Vagina (tissue), 2 donors: Measurements from ENCODE around the gene PLEKHJ1. TPM values are rescaled to one million over a fixed set of nuclear protein-coding genes. Genes with fewer than 3 reads are reported as not detected.

Source experiments
- DNase-seq, 2 donors: peaks; one replicate each; pipeline ENCODE4 v3.0.0-alpha.2; 2017; ENCODE audit errors: extremely low spot score in 2 of 2
- H3K27ac ChIP-seq: fragments of 200-600 bp; sonication (generic); one replicate; pipeline ENCODE4 v1.5.1; 2019
- H3K27me3 ChIP-seq: fragments of 200-600 bp; sonication (generic); one replicate; pipeline ENCODE4 v1.5.1; 2019
- H3K36me3 ChIP-seq, 2 donors: fragments of 200-600 bp; sonication (generic); one replicate each; pipeline ENCODE4 v1.5.1; 2017 to 2019
- H3K4me1 ChIP-seq: fragments of 200-600 bp; sonication (generic); one replicate; pipeline ENCODE4 v1.5.1; 2019
- H3K4me3 ChIP-seq, 2 donors: fragments of 200-600 bp; sonication (generic); 1 replicate in 1 of 2; 2 replicates in 1 of 2; pipeline ENCODE4 v1.5.1; 2016 to 2019
- H3K9me3 ChIP-seq: fragments of 200-600 bp; sonication (generic); one replicate; pipeline ENCODE4 v1.5.1; 2019
- POLR2A ChIP-seq, 2 donors: fragments of 450-650 bp; IDR thresholded peaks; one replicate each; pipeline ENCODE4 v1.6.1; 2017; ENCODE audit warnings: antibody characterized with exemption in 2 of 2, mild to moderate bottlenecking in 2 of 2, moderate library complexity in 2 of 2
- POLR2AphosphoS5 ChIP-seq, 2 donors: sonication (generic); formaldehyde crosslinking; IDR thresholded peaks; one replicate each; pipeline ENCODE4 v1.9.0; 2017; ENCODE audit warnings: antibody characterized with exemption in 2 of 2, mild to moderate bottlenecking in 2 of 2, low read depth in 1 of 2; ENCODE audit not compliant: insufficient read depth in 1 of 2
- intact Hi-C: fragments of 100-400 bp; cut with DNase I; formaldehyde crosslinking; loops from one replicate; pipeline ENCODE4 v1.15.1; 2023
- total RNA-seq: library from RNA; depleted of rRNA; stranded (reverse); fragments of >200 nt; gene quantifications from one replicate; pipeline ENCODE4 v1.2.3, GENCODE V29; 2016
- TF ChIP-seq, protein P1 (sequence below), 3 experiments: fragments of 450-650 bp in 2 of 3; fragments of 200-600 bp in 1 of 3; sonication (generic) in 1 of 3; IDR thresholded peaks; one replicate each; pipeline ENCODE4 v1.5.1; 2017 to 2019; ENCODE audit warnings: antibody characterized with exemption in 3 of 3, mild to moderate bottlenecking in 2 of 3, moderate library complexity in 2 of 3

The PLEKHJ1 gene
- total RNA-seq, 1 donor from 2014 or later = 30.7 TPM

GRCh38 chr19:2215281-2215751 lies 20.8 kb downstream of the PLEKHJ1 start:
- no peak for DNase-seq
- Histone ChIP-seq H3K4me3 (no peak overlapping the region), H3K27me3 (no peaks in the 10 kb centered on the region), H3K9me3 (no peaks in the 10 kb centered on the region), H3K27ac (no peak overlapping the region), H3K36me3 (peaks cover 3 to 74% of the 10 kb centered on the region in 2 donors), H3K4me1 (peaks cover 11% of the 10 kb centered on the region)
- TF ChIP-seq POLR2A (IDR thresholded peaks at IDR 0.05) = no peak
- TF ChIP-seq, protein P1, sequence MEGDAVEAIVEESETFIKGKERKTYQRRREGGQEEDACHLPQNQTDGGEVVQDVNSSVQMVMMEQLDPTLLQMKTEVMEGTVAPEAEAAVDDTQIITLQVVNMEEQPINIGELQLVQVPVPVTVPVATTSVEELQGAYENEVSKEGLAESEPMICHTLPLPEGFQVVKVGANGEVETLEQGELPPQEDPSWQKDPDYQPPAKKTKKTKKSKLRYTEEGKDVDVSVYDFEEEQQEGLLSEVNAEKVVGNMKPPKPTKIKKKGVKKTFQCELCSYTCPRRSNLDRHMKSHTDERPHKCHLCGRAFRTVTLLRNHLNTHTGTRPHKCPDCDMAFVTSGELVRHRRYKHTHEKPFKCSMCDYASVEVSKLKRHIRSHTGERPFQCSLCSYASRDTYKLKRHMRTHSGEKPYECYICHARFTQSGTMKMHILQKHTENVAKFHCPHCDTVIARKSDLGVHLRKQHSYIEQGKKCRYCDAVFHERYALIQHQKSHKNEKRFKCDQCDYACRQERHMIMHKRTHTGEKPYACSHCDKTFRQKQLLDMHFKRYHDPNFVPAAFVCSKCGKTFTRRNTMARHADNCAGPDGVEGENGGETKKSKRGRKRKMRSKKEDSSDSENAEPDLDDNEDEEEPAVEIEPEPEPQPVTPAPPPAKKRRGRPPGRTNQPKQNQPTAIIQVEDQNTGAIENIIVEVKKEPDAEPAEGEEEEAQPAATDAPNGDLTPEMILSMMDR (IDR thresholded peaks at IDR 0.05) = no peak
- TF ChIP-seq POLR2AphosphoS5 (IDR thresholded peaks at IDR 0.05; ENCODE audit: insufficient read depth in 1 of 2, low read depth in 1 of 2) = no peak
- intact Hi-C loops = no loop called here

DNA sequence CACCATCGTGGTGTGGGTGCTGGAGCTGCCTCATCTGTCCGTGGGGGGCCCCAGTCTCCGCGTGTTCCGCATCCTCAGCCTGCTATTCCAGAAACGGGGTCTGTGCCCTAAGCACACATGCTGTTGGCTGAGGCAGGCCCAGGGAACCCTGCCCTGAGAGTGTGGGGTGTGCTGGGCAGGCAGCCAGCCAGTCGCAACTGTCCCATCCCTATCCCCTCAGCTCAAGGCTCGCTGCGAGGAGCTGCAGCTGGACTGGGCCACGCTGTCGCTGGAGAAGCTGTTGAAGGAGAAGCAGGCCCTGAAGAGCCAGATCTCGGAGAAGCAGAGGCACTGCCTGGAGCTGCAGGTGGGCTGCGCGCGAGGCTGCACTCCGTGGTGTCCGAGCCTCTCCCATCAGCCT lies 21.9 kb downstream of the PLEKHJ1 start:
- Histone ChIP-seq H3K27me3 (no peaks in the 10 kb centered on the region), H3K4me1 (peaks cover 11% of the 10 kb centered on the region), H3K36me3 (peaks cover 3 to 71% of the 10 kb centered on the region in 2 donors), H3K4me3 (no peak overlapping the region), H3K27ac (no peak overlapping the region), H3K9me3 (no peaks in the 10 kb centered on the region)
- TF ChIP-seq POLR2AphosphoS5 (IDR thresholded peaks at IDR 0.05; ENCODE audit: insufficient read depth in 1 of 2, low read depth in 1 of 2) (no peak), POLR2A (IDR thresholded peaks at IDR 0.05) (no peak)
- TF ChIP-seq, protein P1 (IDR thresholded peaks at IDR 0.05) = no peak
- no peak for DNase-seq
- intact Hi-C loops = no loop called here

GRCh38 chr19:2213799-2214198 lies 22.3 kb downstream of the PLEKHJ1 start:
- H3K36me3 ChIP-seq = peaks cover 3 to 66% of the 10 kb centered on the region in 2 donors
- H3K27me3 ChIP-seq = no peaks in the 10 kb centered on the region
- no peak for DNase-seq
- peak overlapping the region; percentile 15 for H3K27ac ChIP-seq
- TF ChIP-seq POLR2AphosphoS5 (IDR thresholded peaks at IDR 0.05; ENCODE audit: insufficient read depth in 1 of 2, low read depth in 1 of 2) = peak in 1 of 2 donors; percentile 6
- TF ChIP-seq, protein P1 (IDR thresholded peaks at IDR 0.05) = no peak
- no peaks in the 10 kb centered on the region for H3K9me3 ChIP-seq
- no peak overlapping the region for H3K4me3 ChIP-seq
- H3K4me1 ChIP-seq = peaks cover 11% of the 10 kb centered on the region
- intact Hi-C loops = no loop called here

DNA sequence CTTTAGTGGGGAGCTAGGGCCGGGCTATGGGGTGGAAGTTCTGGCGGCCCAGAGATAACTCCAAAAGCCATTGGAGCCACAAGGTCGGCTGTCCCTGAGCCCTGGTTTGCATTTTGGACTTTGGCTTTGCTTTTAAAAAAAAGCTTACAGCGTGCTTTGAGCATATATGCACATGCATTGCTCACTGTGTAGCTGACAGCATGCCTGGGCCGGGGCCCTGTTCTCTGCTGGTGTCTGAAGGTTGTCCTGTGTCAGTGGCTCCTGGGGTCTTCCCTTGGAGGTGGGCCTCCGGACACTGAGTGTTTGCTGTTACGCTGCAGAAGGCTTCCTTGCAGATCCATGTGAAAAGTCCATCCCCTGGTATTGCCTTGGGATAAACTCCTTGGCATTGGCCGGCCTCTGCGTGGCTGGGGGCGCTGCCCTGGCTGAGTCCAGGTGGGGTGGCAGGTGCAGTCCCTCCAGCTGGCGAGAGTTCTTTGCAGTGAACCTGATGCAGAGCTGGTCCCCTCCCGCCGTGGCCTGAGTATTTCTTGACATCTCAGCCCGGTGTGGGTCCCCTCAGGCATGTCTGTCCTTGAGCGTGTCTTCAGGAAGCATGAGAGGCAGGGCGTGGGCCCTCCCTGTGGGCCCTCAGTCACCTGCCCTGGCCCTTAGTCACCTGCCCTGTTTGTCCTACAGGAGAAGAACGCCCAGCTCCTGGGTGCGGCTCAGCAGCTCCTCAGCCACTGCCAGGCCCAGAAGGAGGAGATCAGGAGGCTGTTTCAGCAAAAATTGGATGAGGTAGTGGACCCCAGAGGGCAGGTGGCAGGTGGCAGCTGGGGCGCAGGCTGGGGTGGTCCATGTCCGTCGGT lies 23.0 kb downstream of the PLEKHJ1 start:
- H3K27me3 ChIP-seq = no peaks in the 10 kb centered on the region
- no peak overlapping the region for H3K4me3 ChIP-seq
- H3K9me3 ChIP-seq = no peaks in the 10 kb centered on the region
- TF ChIP-seq POLR2AphosphoS5 (IDR thresholded peaks at IDR 0.05; ENCODE audit: insufficient read depth in 1 of 2, low read depth in 1 of 2) (no peak), POLR2A (IDR thresholded peaks at IDR 0.05) (no peak)
- TF ChIP-seq, protein P1 (IDR thresholded peaks at IDR 0.05) = no peak
- intact Hi-C loops = no loop called here
- H3K27ac ChIP-seq = peak overlapping the region; percentile 15
- H3K4me1 ChIP-seq = peaks cover 15% of the 10 kb centered on the region
- DNase-seq = no peak
- H3K36me3 ChIP-seq = peaks cover 3 to 62% of the 10 kb centered on the region in 2 donors
